Adrenal gland (tissue), 5 donors: ENCODE measurements around the gene UBQLN1.

Source experiments
- POLR2A ChIP-seq, 2 donors: fragments of 450-650 bp; IDR thresholded peaks; one replicate each; pipeline ENCODE4 v1.6.1; 2017; ENCODE audit warnings: antibody characterized with exemption in 2 of 2, mild to moderate bottlenecking in 2 of 2, moderate library complexity in 1 of 2
- TF ChIP-seq, protein P1 (sequence below), 6 experiments: fragments of 450-650 bp in 4 of 6; fragments of 200-600 bp in 2 of 6; sonication (generic) in 1 of 6; IDR thresholded peaks; 1 replicate in 5 of 6; 2 replicates in 1 of 6; pipeline versions ENCODE4 v1.5.1 to v1.8.0; 2016 to 2021; ENCODE audit warnings: antibody characterized with exemption in 6 of 6, mild to moderate bottlenecking in 2 of 6, moderate library complexity in 1 of 6
- donor health status: DM: no; HTN: no; CAD: no.

- no peak for TF ChIP-seq POLR2A (IDR thresholded peaks at IDR 0.05)
- TF ChIP-seq, protein P1, sequence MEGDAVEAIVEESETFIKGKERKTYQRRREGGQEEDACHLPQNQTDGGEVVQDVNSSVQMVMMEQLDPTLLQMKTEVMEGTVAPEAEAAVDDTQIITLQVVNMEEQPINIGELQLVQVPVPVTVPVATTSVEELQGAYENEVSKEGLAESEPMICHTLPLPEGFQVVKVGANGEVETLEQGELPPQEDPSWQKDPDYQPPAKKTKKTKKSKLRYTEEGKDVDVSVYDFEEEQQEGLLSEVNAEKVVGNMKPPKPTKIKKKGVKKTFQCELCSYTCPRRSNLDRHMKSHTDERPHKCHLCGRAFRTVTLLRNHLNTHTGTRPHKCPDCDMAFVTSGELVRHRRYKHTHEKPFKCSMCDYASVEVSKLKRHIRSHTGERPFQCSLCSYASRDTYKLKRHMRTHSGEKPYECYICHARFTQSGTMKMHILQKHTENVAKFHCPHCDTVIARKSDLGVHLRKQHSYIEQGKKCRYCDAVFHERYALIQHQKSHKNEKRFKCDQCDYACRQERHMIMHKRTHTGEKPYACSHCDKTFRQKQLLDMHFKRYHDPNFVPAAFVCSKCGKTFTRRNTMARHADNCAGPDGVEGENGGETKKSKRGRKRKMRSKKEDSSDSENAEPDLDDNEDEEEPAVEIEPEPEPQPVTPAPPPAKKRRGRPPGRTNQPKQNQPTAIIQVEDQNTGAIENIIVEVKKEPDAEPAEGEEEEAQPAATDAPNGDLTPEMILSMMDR (IDR thresholded peaks at IDR 0.05) = no peak
Measured at GRCh38 chr9:83680233-83680632, 27.5 kb downstream of the UBQLN1 start.
